IMR-90 (cell line): Measurements from ENCODE around the gene PHKB. TPM values are rescaled to one million over a fixed set of nuclear protein-coding genes. Genes with fewer than 3 reads are reported as not detected.

Experiments
- BHLHE40 ChIP-seq: fragments of 150-350 bp; IDR thresholded peaks from 2 replicates; pipeline ENCODE4 v1.6.1; 2016; ENCODE audit warnings: mild to moderate bottlenecking, low read depth, low read length
- FOS ChIP-seq: fragments of 150-350 bp; IDR thresholded peaks from 2 replicates; pipeline ENCODE4 v1.6.1; 2016; ENCODE audit warnings: low read depth, low read length
- MXI1 ChIP-seq: IDR thresholded peaks from 2 replicates; pipeline ENCODE4 v1.6.1; 2012; ENCODE audit warnings: low read depth, mild to moderate bottlenecking, low read length, moderate library complexity, borderline replicate concordance
- NFE2L2 ChIP-seq: fragments of 150-350 bp; IDR thresholded peaks from 2 replicates; pipeline ENCODE4 v1.6.1; 2016; ENCODE audit warnings: low read depth, mild to moderate bottlenecking, low read length
- polyA plus RNA-seq, 3 experiments: library from polyadenylated mRNA; depleted of rRNA; stranded (reverse); fragments of >200 nt; gene quantifications; 2 replicates each; pipeline ENCODE4 v1.2.3, GENCODE V29; 2012; ENCODE audit warnings: low replicate concordance in 1 of 3
- total RNA-seq: library from RNA; depleted of rRNA; stranded (reverse); fragments of >200 nt; gene quantifications from 2 replicates; pipeline ENCODE4 v1.2.3, GENCODE V29; 2012
- TF ChIP-seq, protein P1 (sequence below): conservative IDR thresholded peaks from 2 replicates; pipeline ENCODE4 v1.5.1; 2012; ENCODE audit warnings: mild to moderate bottlenecking, low read depth, low read length, improper control_type of control experiment

PHKB gene
- total and polyA plus RNA-seq, 2 of the 4 experiments (the other 2 are of a cell fraction), result 24.2 to 58.6 TPM

DNA sequence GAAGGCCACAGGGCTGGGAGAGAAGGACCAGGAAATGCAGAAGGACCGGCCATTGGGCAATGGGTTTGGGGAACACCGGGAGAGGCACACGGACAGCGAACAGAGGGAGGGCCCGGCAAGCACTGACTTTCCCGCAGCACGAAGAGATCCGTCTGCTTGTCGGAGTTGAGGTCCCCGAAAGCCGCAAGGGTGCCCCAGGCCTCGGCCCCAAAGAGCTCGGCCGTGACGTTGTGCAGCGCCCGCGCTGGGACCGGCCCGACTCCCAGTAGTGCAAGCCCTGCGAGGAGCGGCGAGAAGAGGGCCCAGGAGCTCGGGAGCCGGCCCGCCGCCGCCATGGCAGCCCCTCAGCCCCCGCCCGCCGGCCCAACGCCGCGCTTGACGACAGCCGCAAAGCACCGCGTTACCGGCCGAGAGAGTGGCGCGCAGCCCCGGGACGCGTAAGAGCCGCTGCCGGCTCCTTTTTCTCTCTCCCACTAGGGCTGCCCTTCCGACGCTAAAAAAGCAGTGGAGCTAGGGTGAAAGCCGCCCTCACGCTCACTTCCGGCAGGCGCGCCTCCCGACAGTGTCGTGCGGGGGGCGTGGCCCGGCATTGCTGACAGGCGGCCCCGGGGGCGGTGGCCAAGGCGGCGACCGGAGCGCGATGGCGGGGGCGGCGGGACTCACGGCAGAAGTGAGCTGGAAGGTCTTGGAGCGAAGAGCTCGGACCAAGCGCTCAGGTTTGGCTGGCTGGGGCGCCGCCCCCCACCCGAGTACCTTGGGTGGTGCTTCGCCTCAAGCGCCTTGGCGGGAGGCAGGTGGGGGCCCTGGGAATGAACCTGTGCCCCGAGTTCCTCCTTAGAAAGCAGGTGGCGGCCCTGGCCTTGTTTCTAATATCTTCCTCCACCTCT, at the start of gene PHKB, which contains the start of gene ITFG1 (continued):
- TF ChIP-seq, protein P1, sequence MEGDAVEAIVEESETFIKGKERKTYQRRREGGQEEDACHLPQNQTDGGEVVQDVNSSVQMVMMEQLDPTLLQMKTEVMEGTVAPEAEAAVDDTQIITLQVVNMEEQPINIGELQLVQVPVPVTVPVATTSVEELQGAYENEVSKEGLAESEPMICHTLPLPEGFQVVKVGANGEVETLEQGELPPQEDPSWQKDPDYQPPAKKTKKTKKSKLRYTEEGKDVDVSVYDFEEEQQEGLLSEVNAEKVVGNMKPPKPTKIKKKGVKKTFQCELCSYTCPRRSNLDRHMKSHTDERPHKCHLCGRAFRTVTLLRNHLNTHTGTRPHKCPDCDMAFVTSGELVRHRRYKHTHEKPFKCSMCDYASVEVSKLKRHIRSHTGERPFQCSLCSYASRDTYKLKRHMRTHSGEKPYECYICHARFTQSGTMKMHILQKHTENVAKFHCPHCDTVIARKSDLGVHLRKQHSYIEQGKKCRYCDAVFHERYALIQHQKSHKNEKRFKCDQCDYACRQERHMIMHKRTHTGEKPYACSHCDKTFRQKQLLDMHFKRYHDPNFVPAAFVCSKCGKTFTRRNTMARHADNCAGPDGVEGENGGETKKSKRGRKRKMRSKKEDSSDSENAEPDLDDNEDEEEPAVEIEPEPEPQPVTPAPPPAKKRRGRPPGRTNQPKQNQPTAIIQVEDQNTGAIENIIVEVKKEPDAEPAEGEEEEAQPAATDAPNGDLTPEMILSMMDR, result peak; percentile 19; the same call in 1 of the 2 replicates
- TF ChIP-seq NFE2L2 (no peak), BHLHE40 (no peak), MXI1 (no peak; the same call in 1 of the 2 replicates), FOS (no peak)
